ENCODE data around the gene OXCT2.
"Not testable (repeated sequence)": the region's sequence is repeated elsewhere in the genome, so short reads cannot be mapped to it uniquely, and the experiment has no call there.

OXCT2 gene

GRCh38 chr1:39763619-39764374 lies 7.4 kb downstream of the OXCT2 start:
- not testable (repeated sequence) for DNase-seq

GRCh38 chr1:39762550-39763540 lies 8.3 kb downstream of the OXCT2 start:
- DNase-seq, result no peak

- no peak for DNase-seq
Measured at GRCh38 chr1:39761557-39762260, 9.4 kb downstream of the OXCT2 start.

GRCh38 chr1:39761016-39761415 lies 10.1 kb downstream of the OXCT2 start:
- DNase-seq, result no peak

GRCh38 chr1:39760074-39761008 lies 10.8 kb downstream of the OXCT2 start:
- DNase-seq, result no peak

GRCh38 chr1:39759436-39759726 lies 11.8 kb downstream of the OXCT2 start:
- no peak for DNase-seq

- DNase-seq, result no peak
Measured at GRCh38 chr1:39758556-39759435, 12.4 kb downstream of the OXCT2 start.

GRCh38 chr1:39757501-39757900 lies 13.6 kb downstream of the OXCT2 start:
- no peak for DNase-seq

- DNase-seq, result no peak
Measured at GRCh38 chr1:39755965-39756659, 15.0 kb downstream of the OXCT2 start.

GRCh38 chr1:39754906-39755504 lies 16.1 kb downstream of the OXCT2 start:
- DNase-seq, result no peak

GRCh38 chr1:39754026-39754570 lies 17.1 kb downstream of the OXCT2 start:
- DNase-seq, result no peak

- DNase-seq, result no peak
Measured at GRCh38 chr1:39753132-39754025, 17.8 kb downstream of the OXCT2 start.

- no peak for DNase-seq
Measured at GRCh38 chr1:39752703-39753102, 18.4 kb downstream of the OXCT2 start.

- no peak for DNase-seq
Measured at GRCh38 chr1:39751595-39751994, 19.6 kb downstream of the OXCT2 start.

GRCh38 chr1:39745016-39745670 lies 26.0 kb downstream of the OXCT2 start:
- DNase-seq, result no peak

- peak; percentile 15 to 97 (median 89) for DNase-seq
Measured at GRCh38 chr1:39738622-39739366, 32.4 kb downstream of the OXCT2 start, which contains the start of gene PPIE. Gene PPIE, plus strand, starts transcription at chr1:39738882. Its CDS starts 19 bp downstream, at chr1:39738901.
